Measurements from ENCODE around the gene ZNF692.

ZNF692 gene

GRCh38 chr1:248862695-248862997 lies 3.8 kb upstream of the ZNF692 start:
- TF ChIP-seq FOXM1 (IDR thresholded peaks at IDR 0.05; ENCODE audit: borderline replicate concordance, low read depth) (no peak), TCF12 (IDR thresholded peaks at IDR 0.05; ENCODE audit: low read depth) (no peak), EGR1 (IDR thresholded peaks at IDR 0.05) (no peak), TAF1 (IDR thresholded peaks at IDR 0.05; ENCODE audit: low read depth) (no peak), TEAD4 (IDR thresholded peaks at IDR 0.05) (no peak)

- TF ChIP-seq MAX (IDR thresholded peaks at IDR 0.05) (no peak), EP300 (IDR thresholded peaks at IDR 0.05; ENCODE audit: borderline replicate concordance) (no peak), YY1 (IDR thresholded peaks at IDR 0.05; ENCODE audit: low read depth) (no peak), TCF12 (IDR thresholded peaks at IDR 0.05; ENCODE audit: low read depth) (no peak), NFIC (IDR thresholded peaks at IDR 0.05) (no peak), ZBTB7A (IDR thresholded peaks at IDR 0.05; ENCODE audit: low read depth) (no peak), CREB1 (IDR thresholded peaks at IDR 0.05; ENCODE audit: low read depth) (no peak), EGR1 (IDR thresholded peaks at IDR 0.05) (no peak), TEAD4 (IDR thresholded peaks at IDR 0.05) (no peak), FOXM1 (IDR thresholded peaks at IDR 0.05; ENCODE audit: borderline replicate concordance, low read depth) (no peak), TAF1 (IDR thresholded peaks at IDR 0.05; ENCODE audit: low read depth) (no peak), RAD21 (IDR thresholded peaks at IDR 0.05; ENCODE audit: low read depth) (no peak)
- TF ChIP-seq, protein P1, sequence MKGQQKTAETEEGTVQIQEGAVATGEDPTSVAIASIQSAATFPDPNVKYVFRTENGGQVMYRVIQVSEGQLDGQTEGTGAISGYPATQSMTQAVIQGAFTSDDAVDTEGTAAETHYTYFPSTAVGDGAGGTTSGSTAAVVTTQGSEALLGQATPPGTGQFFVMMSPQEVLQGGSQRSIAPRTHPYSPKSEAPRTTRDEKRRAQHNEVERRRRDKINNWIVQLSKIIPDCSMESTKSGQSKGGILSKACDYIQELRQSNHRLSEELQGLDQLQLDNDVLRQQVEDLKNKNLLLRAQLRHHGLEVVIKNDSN (IDR thresholded peaks at IDR 0.05), result no peak
- TF ChIP-seq, protein P2, sequence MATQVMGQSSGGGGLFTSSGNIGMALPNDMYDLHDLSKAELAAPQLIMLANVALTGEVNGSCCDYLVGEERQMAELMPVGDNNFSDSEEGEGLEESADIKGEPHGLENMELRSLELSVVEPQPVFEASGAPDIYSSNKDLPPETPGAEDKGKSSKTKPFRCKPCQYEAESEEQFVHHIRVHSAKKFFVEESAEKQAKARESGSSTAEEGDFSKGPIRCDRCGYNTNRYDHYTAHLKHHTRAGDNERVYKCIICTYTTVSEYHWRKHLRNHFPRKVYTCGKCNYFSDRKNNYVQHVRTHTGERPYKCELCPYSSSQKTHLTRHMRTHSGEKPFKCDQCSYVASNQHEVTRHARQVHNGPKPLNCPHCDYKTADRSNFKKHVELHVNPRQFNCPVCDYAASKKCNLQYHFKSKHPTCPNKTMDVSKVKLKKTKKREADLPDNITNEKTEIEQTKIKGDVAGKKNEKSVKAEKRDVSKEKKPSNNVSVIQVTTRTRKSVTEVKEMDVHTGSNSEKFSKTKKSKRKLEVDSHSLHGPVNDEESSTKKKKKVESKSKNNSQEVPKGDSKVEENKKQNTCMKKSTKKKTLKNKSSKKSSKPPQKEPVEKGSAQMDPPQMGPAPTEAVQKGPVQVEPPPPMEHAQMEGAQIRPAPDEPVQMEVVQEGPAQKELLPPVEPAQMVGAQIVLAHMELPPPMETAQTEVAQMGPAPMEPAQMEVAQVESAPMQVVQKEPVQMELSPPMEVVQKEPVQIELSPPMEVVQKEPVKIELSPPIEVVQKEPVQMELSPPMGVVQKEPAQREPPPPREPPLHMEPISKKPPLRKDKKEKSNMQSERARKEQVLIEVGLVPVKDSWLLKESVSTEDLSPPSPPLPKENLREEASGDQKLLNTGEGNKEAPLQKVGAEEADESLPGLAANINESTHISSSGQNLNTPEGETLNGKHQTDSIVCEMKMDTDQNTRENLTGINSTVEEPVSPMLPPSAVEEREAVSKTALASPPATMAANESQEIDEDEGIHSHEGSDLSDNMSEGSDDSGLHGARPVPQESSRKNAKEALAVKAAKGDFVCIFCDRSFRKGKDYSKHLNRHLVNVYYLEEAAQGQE (IDR thresholded peaks at IDR 0.05; ENCODE audit: low read depth), result no peak
Measured at GRCh38 chr1:248861616-248862015, 2.7 kb upstream of the ZNF692 start.

- no peak for TF ChIP-seq TAF1 (IDR thresholded peaks at IDR 0.05; ENCODE audit: low read depth)
- TF ChIP-seq ZBTB7A (IDR thresholded peaks at IDR 0.05; ENCODE audit: low read depth), result no peak
- TF ChIP-seq EGR1 (IDR thresholded peaks at IDR 0.05), result no peak
- no peak for TF ChIP-seq RAD21 (IDR thresholded peaks at IDR 0.05; ENCODE audit: low read depth)
- TF ChIP-seq MAX (IDR thresholded peaks at IDR 0.05), result no peak
- TF ChIP-seq TEAD4 (IDR thresholded peaks at IDR 0.05), result no peak
- TF ChIP-seq TCF12 (IDR thresholded peaks at IDR 0.05; ENCODE audit: low read depth), result no peak
- no peak for TF ChIP-seq NFIC (IDR thresholded peaks at IDR 0.05)
- TF ChIP-seq, protein P2 (IDR thresholded peaks at IDR 0.05; ENCODE audit: low read depth), result no peak
- TF ChIP-seq, protein P1 (IDR thresholded peaks at IDR 0.05), result no peak
Measured at GRCh38 chr1:248860007-248860406, 1.1 kb upstream of the ZNF692 start.

DNA sequence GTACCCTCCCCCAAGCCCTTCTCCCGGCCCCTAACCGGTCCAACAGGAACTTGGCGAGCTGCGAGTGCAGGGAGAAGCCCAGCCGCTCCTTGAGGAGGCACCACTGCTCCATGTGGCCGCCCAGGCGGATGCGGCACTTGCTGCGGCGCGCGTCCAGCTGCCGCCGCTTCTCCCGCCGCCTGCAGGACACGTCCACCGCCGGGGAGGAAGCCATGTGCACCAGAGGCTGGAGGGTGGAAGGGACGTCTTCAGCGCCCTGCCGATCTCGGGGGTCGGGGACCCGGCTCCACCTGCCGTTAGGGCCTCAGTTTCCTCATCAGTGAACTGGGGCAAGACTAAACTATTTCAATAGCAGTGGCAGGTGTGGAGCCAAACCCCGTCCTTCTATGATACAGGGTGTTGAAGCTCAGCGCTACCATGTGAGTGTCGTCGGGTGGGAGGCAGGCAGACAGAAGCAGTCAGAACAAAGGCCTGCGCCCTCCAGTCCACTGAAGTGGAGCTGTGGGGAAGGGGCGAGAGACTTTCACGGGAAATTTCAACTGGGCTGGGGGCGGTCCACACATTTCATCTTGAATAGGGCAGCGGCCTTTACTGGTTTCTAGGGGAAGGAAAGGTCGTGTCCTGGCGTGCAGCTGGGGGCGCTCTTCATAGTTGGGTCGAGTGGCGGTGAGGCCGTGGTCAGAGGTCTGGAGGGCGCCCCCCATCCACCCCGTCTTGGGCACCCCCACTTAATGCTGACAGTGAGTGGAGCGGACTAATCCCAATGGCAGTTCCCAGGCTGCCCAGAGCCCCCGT lies 592 bp downstream of the ZNF692 start:
- TF ChIP-seq TAF1 (IDR thresholded peaks at IDR 0.05; ENCODE audit: low read depth) (peak; percentile 57), TEAD4 (IDR thresholded peaks at IDR 0.05) (no peak), MAX (IDR thresholded peaks at IDR 0.05) (peak; percentile 94), YY1 (IDR thresholded peaks at IDR 0.05; ENCODE audit: low read depth) (0 out of 2 replicates have a peak, but pooled peaks have one; percentile 55), FOXM1 (IDR thresholded peaks at IDR 0.05; ENCODE audit: borderline replicate concordance, low read depth) (no peak), CREB1 (IDR thresholded peaks at IDR 0.05; ENCODE audit: low read depth) (no peak), CEBPB (IDR thresholded peaks at IDR 0.05) (no peak), NFIC (IDR thresholded peaks at IDR 0.05) (peak; percentile 40; the same call in 1 of the 2 replicates), RAD21 (IDR thresholded peaks at IDR 0.05; ENCODE audit: low read depth) (0 out of 2 replicates have a peak, but pooled peaks have one; percentile 16), TCF12 (IDR thresholded peaks at IDR 0.05; ENCODE audit: low read depth) (peak; percentile 60; the same call in 1 of the 2 replicates), EGR1 (IDR thresholded peaks at IDR 0.05) (0 out of 2 replicates have a peak, but pooled peaks have one; percentile 29), ZBTB7A (IDR thresholded peaks at IDR 0.05; ENCODE audit: low read depth) (peak; percentile 85), EP300 (IDR thresholded peaks at IDR 0.05; ENCODE audit: borderline replicate concordance) (0 out of 2 replicates have a peak, but pooled peaks have one; percentile 16)
- TF ChIP-seq, protein P1 (IDR thresholded peaks at IDR 0.05), result no peak; the same call in 1 of the 2 replicates
- TF ChIP-seq, protein P2 (IDR thresholded peaks at IDR 0.05; ENCODE audit: low read depth), result no peak

All from Ishikawa (cell line).